ENCODE measurements around the gene ZNF845. TPM values are rescaled to one million over a fixed set of nuclear protein-coding genes. Genes with fewer than 3 reads are reported as not detected.
"Not testable (repeated sequence)": the region's sequence is repeated elsewhere in the genome, so short reads cannot be mapped to it uniquely, and the experiment has no call there.

The ZNF845 gene
- total RNA-seq, 1 donor, result 8.7 TPM

DNA sequence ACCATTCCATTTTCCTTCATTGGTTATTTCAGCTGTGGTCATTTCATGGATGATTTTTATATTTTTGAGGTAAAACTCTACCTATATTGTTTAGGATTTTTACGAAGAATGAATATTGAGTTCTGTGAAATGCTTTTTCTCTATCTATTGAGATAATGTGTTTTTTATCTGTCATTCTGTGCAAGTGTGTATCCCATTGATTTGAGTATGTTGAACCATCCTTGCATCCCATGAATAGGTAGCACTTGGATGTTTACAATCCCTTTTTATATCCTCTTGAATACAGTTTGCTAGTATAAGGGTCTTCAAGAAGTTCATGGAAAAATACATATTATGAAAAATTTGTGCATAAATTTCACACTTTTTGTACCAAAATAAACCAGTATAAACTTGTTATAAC lies 22.2 kb downstream of the ZNF845 start:
- H3K79me2 ChIP-seq (ENCODE audit: insufficient read depth, low read length), result no peaks in the 10 kb centered on the region
- no peak for DNase-seq (ENCODE audit: insufficient read length, low spot score, missing footprints)
- H4K20me1 ChIP-seq (ENCODE audit: insufficient read depth, low read length), result no peaks in the 10 kb centered on the region
- H3K36me3 ChIP-seq (ENCODE audit: insufficient read depth, low read length), result peaks cover 15% of the 10 kb centered on the region
- no peak overlapping the region for H2AFZ ChIP-seq (ENCODE audit: low read length)
- H3K4me1 ChIP-seq (ENCODE audit: insufficient read depth, low read length), result no peaks in the 10 kb centered on the region
- no peak overlapping the region for H3K4me2 ChIP-seq (ENCODE audit: insufficient read depth, low read length)
- no peaks in the 10 kb centered on the region for H3K27me3 ChIP-seq (ENCODE audit: insufficient read depth, low read length)
- H3K27ac ChIP-seq (ENCODE audit: low read depth, low read length), result no peak overlapping the region
- peaks cover 31% of the 10 kb centered on the region for H3K9me3 ChIP-seq (ENCODE audit: low read depth, low read length)
- TF ChIP-seq, protein P1, sequence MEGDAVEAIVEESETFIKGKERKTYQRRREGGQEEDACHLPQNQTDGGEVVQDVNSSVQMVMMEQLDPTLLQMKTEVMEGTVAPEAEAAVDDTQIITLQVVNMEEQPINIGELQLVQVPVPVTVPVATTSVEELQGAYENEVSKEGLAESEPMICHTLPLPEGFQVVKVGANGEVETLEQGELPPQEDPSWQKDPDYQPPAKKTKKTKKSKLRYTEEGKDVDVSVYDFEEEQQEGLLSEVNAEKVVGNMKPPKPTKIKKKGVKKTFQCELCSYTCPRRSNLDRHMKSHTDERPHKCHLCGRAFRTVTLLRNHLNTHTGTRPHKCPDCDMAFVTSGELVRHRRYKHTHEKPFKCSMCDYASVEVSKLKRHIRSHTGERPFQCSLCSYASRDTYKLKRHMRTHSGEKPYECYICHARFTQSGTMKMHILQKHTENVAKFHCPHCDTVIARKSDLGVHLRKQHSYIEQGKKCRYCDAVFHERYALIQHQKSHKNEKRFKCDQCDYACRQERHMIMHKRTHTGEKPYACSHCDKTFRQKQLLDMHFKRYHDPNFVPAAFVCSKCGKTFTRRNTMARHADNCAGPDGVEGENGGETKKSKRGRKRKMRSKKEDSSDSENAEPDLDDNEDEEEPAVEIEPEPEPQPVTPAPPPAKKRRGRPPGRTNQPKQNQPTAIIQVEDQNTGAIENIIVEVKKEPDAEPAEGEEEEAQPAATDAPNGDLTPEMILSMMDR (IDR thresholded peaks at IDR 0.05; ENCODE audit: extremely low read depth, low read depth, low read length), result no peak
- no peak overlapping the region for H3K4me3 ChIP-seq (ENCODE audit: insufficient read depth, low read length)

GRCh38 chr19:53357821-53358581 lies 24.5 kb downstream of the ZNF845 start:
- no peaks in the 10 kb centered on the region for H4K20me1 ChIP-seq (ENCODE audit: insufficient read depth, low read length)
- H2AFZ ChIP-seq (ENCODE audit: low read length), result no peak overlapping the region
- no peak overlapping the region for H3K4me2 ChIP-seq (ENCODE audit: insufficient read depth, low read length)
- no peaks in the 10 kb centered on the region for H3K27me3 ChIP-seq (ENCODE audit: insufficient read depth, low read length)
- H3K36me3 ChIP-seq (ENCODE audit: insufficient read depth, low read length), result no peaks in the 10 kb centered on the region
- peaks cover 12% of the 10 kb centered on the region for H3K9me3 ChIP-seq (ENCODE audit: low read depth, low read length)
- H3K79me2 ChIP-seq (ENCODE audit: insufficient read depth, low read length), result no peaks in the 10 kb centered on the region
- no peaks in the 10 kb centered on the region for H3K4me1 ChIP-seq (ENCODE audit: insufficient read depth, low read length)
- TF ChIP-seq, protein P1 (IDR thresholded peaks at IDR 0.05; ENCODE audit: extremely low read depth, low read depth, low read length), result no peak
- no peak for DNase-seq (ENCODE audit: insufficient read length, low spot score, missing footprints)
- no peak overlapping the region for H3K4me3 ChIP-seq (ENCODE audit: insufficient read depth, low read length)
- no peak overlapping the region for H3K27ac ChIP-seq (ENCODE audit: low read depth, low read length)

GRCh38 chr19:53360056-53360455 lies 26.5 kb downstream of the ZNF845 start:
- H4K20me1 ChIP-seq (ENCODE audit: insufficient read depth, low read length); H3K27ac ChIP-seq (ENCODE audit: low read depth, low read length); H3K36me3 ChIP-seq (ENCODE audit: insufficient read depth, low read length); H3K4me2 ChIP-seq (ENCODE audit: insufficient read depth, low read length); H3K27me3 ChIP-seq (ENCODE audit: insufficient read depth, low read length); H2AFZ ChIP-seq (ENCODE audit: low read length); H3K9me3 ChIP-seq (ENCODE audit: low read depth, low read length); H3K79me2 ChIP-seq (ENCODE audit: insufficient read depth, low read length); H3K4me3 ChIP-seq (ENCODE audit: insufficient read depth, low read length); DNase-seq (ENCODE audit: insufficient read length, low spot score, missing footprints); H3K4me1 ChIP-seq (ENCODE audit: insufficient read depth, low read length): not testable (repeated sequence)

GRCh38 chr19:53365134-53365898 lies 31.8 kb downstream of the ZNF845 start, which contains the start of gene ZNF525:
Gene ZNF525 (plus strand): TSS chr19:53365705. CDS start chr19:53372282, 6,577 bp downstream.
- no peaks in the 10 kb centered on the region for H4K20me1 ChIP-seq (ENCODE audit: insufficient read depth, low read length)
- TF ChIP-seq, protein P1 (IDR thresholded peaks at IDR 0.05; ENCODE audit: extremely low read depth, low read depth, low read length), result peak; percentile 25
- no peaks in the 10 kb centered on the region for H3K36me3 ChIP-seq (ENCODE audit: insufficient read depth, low read length)
- no peaks in the 10 kb centered on the region for H3K9me3 ChIP-seq (ENCODE audit: low read depth, low read length)
- peak within 1 kb of the TSS; percentile 95 for H3K4me2 ChIP-seq (ENCODE audit: insufficient read depth, low read length)
- DNase-seq (ENCODE audit: insufficient read length, low spot score, missing footprints), result peak; percentile 82
- peak within 1 kb of the TSS; percentile 84 for H3K4me3 ChIP-seq (ENCODE audit: insufficient read depth, low read length)
- peaks cover 2% of the 10 kb centered on the region for H3K27me3 ChIP-seq (ENCODE audit: insufficient read depth, low read length)
- peaks cover 4% of the 10 kb centered on the region for H3K4me1 ChIP-seq (ENCODE audit: insufficient read depth, low read length)
- peak within 1 kb of the TSS; percentile 51 for H3K27ac ChIP-seq (ENCODE audit: low read depth, low read length)
- H3K79me2 ChIP-seq (ENCODE audit: insufficient read depth, low read length), result no peaks in the 10 kb centered on the region
- peak within 1 kb of the TSS; percentile 99 for H2AFZ ChIP-seq (ENCODE audit: low read length)

All from osteoblast (primary cell).